GM19328 (cell line): ENCODE data around the gene TNS1.

Source experiments
- ATAC-seq: cut with Tn5 transposase; IDR thresholded peaks from one replicate; pipeline ENCODE4 v1.9.1; 2021; ENCODE audit warnings: mild to moderate bottlenecking, moderate library complexity; ENCODE audit not compliant: unreplicated experiment

Gene TNS1

DNA sequence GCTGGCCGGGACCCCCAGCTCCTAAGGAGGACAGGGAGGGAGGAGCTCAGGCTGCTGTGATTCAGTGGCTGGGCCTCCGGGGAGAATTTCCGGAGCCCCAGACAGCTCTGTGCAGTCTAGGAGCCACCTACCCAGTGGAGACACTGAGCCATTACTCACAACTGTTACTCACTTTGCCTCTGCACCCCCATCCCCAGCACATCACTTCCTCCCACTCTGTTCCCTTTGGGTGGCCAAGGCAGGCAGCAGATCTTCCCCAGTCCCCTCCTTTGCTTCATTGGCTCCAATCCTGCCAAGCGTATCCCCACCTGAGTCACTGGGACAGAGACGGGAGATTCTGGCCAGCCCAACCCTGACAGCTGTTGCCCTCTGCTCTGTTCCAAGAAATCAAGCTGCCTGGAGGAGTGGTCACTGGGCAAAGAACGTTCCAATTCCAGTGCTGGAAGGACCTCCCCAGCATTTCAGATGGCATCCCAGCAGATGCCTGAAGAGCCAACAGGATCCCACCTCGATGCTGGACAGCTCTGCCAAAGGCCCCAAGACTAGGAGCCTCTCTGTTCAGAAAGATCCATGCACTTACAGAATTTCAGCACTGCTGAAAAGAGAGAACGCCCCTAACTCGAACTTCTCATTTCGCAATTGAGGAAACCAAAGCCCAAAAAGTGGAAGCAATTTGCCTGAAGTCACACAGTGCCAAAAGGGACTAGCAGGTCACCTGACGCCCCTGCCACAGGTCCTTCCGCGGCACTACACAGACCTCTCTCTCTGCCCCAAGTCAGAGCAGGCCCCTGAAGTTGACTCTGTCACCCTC is 68.3 kb downstream of the TNS1 start:
- no peak for ATAC-seq

DNA sequence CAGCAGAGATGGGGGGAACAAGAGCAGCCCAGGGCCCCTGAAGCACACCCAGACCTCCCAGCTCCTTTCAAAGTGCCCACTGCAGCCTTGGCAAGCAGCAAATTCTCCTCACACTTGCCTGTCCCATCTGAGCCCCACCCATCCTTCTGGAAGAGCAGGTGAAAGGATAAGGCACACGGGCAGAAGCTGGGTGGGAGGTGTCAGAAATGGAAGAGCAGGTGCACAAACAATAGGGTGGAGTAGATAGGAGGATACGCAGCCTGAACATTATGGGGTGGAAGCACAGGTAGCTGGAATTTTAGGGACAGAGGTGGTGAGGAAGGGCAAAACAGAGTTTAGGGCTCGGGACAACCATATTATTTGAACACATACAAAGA is 69.2 kb downstream of the TNS1 start:
- ATAC-seq, result no peak

DNA sequence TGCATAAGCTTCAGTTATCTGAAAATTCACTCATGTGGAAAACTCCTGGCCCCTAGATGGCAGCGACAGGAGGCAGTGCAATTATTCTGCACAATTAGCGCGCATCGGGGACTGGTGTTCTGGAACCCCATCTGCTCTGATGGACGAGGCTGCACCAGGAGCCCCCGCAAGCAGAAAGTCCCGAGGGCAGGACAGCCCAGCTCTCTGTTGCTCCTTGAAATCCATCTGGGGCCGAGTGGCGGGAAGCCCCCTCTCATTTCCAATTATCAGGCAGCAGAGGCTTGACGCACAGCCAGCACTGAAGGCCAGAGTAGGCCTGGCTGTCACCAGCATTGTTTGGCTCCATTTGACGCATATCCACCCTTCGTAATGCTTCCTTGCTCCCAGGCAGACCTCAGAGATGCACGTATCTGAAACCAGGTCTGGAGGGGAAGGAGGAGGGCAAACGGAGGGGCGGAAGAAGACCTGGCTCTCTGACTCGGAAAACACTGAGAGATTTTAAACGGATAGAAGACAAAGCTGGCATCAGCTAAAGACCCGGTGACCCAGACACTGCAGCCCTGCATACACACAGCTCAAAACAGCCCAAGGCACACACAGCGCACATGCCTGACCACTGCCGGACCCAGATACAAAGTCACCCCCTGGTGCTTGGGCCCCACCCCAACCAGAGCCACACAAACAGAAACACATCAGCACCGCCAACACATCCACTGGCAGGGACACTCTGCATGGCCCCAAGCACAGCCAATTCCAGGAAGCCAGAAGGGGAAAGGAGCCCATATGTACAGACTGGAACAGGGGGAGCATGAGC is 69.8 kb downstream of the TNS1 start:
- no peak for ATAC-seq

DNA sequence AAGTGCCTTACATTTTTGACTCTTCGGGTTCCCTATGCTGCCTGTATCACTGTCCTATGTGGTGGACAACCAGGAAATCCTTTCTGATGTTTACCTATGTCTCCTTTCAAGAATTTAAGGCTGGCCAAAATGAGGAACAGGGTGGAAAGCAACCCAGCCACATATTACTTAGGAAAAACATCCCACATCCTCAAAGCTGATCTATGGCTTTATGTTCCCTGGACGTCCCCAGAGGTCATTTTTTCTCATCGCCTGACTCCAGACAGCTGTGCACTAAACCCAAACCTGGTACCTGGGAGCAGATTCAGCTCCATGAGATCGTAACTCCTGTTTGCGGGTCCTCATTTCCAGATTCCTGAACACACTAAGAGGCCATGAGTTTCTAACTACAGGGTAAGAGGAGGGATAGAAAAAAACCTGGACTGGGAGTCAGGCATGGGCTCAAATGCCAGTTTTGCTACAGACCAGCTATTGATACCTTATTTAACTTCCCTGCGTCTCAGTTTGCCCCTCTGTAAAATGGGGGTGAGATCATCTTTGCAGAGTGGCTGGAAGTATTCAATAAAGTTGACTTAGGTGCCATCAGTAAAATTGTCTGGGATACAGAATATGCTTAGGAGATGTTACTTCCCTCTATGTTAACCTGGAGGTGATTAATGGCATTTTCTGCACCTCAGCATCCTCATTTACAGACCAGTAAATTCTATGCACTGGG is 70.8 kb downstream of the TNS1 start:
- no peak for ATAC-seq

DNA sequence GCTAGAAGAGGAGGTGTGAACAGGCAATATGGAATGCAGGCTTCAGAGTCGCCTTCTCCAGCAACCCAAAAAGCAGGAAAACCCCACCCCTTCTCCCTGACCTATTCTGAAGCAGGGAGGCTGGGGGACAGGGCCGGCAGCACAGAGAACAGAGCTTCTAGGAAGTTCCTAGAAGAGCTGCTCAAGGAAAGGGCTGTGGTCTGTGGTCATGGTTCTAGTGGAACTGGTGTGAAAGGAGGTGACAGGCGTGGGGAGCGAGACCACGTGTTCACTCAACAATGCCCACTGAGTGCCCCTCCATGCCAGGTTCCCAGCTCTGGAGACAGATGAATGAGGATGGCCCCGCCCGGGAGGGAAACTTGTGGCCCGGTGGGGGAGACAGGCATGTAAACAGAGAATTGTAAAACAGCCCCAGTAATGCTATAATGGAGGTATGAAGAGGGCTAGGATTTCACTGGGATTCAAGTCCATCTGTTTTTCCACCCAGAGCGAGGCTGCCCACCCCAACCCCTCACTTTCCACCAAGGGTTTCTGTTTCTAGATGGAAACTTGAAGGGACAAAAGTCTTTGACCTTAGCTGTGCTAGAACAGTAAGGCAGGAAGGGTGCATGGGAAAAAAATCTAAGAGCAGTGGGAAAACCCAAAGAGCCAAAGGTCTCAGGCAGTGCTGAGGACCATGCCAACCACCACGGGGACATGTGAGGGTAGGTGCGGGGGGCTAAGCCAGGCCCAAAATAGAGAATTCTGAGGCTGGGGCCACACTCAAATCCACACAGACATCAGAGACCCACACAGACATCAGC is 71.8 kb downstream of the TNS1 start:
- no peak for ATAC-seq

DNA sequence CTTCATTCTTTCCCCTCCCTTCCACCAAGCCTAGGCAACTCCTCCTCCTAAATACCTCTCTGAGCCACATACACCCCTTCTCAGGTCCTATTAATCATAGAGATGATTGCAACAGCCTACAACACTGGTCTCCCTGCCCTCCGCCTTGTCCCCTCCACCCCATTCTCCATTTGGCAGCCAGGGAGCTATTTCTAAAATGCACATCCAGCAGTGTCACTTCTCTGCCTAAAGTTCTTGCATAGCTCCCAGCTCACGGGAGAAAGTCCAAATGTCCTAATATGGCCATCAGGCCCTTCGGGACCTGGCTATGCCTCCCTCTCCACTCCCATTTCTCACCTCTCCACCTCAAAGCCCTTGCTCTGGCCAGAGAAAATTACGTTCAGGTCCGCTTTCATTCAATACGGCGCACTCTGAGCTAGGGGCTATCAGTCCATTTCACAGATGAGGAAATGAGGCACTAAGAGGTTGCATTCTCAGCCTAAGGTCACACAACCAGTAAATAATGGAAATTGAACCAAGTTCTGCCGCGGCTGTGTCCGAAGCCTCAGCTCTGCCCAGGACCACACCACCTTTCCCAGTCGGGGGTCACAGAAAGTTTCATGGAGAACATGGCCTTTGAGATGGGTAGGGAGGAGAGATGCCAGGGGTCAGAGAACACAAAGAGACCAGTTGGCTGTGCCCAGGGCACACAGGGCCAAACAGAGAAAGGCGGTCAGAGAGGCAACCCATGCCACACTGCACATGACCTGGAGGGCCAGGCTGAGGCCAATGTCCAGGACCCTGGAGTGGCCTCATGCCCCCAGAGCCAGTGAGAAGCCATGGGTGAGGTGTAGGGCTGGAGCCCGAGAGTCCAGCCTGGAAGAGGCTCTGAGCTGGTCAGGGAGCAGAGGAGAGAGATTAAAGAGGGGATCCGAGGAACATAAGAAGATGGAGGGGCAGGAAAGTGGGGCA is 72.8 kb downstream of the TNS1 start:
- no peak for ATAC-seq

DNA sequence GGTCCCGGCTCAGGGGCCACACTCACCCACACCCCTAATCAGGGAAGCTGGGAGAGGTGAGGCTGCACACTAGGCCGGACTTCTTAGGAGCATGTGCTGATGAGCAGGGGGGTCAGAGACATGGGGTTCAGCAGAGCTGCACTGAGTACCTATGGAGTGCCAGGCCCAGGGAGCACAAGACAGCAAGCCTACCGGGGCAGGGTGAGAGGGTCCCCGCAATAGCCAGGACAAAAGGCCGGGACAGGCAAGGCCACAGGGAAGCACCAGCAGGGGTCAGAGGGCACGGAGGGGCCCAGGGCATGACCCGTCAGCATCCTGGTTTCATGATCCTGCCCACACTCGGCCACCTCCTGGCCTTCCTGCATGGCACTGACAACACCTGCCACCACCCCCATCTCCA is 73.5 kb downstream of the TNS1 start:
- ATAC-seq, result no peak

DNA sequence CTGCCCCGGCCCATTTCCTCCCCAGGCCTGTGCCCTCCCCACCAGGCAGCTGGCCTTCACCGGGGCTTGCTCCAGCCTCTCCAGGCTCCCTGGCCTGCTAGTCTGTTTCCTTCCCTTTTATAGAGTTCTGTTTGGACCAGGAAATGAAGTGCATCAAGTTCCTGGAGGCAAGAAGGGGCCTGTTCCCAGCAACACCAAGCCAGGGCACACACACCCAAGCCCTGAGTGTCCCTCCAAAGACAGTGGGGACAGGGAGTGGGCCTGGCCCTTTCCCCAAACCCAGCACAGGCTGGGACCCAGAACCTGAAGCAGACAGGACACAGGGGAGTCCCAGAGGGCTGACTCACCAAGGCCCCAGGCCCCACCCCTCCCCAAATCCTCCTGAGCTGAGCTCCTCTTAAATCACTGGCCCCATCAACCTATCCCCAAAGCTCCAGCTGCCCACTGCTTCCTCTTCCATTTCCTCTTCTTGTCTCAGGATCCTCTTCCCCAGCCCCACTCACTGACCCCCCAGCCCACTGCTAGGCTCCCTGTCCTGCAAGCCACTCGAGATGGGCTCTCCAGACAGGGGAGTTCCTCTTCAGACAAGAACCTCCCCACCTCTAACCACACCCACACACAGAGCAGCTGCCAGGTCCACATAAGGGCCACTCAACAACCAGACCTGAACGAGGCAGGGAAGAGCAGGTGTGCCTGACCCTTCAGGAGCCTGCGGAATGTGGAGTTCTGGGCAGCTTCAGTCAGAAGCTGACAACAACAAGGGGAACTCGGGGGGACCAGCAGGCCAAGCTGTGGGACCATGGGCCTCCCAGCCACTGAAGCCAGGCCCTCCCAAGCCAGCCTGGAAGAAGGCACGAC is 74.2 kb downstream of the TNS1 start:
- no peak for ATAC-seq

DNA sequence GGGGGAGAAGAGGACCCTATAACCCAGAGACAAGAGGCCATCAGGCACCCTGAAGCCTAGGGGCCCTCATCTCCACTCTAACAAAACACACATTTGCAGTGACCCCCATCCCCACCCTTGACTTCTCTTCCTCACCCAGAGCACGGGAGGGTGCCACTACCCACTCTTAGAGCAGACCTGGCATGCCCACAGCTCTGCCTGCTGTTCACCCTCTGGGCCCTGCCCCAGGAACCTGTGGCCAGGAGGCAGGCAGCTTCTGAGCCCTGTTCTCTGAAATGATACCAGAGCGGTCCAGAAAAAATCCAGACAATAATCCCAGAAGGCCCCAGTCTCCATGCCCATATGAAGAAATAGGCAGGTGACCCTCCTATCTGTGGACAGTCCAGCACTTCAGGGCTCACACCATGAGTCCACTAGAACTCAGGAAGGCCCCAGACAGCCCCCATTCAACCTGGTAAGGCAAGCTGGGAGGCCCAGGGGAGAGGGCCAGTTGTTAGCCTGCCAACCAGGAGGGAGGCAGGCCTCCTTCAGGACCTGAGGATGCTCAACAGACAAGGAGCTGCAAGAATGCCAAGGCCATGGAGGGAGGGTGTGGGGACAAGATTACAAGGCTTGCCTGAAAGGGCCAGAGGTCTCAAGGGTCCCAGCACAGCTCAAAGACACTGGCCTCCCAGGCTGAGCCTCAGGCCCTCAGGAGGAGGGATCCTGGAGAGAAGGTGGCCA is 75.0 kb downstream of the TNS1 start:
- ATAC-seq, result no peak

DNA sequence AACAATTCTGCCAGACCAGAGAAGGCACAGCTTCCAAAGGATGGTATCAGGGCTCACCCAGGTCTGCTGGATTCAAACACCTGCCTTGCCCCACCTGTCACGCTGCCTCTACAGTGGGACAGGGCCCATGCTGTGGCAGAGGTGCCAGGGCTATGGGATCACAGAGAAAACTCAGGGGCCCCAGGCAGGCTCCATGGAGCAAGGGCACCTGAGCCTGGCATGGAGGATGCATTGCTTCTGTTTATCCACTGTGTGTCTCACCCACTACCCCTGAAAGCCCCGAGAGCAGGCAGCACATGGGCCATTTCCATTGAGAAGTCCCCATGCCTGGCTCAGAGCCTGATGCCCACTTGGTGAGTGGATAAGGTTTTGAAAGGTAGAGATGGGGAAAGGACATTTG is 76.0 kb downstream of the TNS1 start:
- no peak for ATAC-seq

DNA sequence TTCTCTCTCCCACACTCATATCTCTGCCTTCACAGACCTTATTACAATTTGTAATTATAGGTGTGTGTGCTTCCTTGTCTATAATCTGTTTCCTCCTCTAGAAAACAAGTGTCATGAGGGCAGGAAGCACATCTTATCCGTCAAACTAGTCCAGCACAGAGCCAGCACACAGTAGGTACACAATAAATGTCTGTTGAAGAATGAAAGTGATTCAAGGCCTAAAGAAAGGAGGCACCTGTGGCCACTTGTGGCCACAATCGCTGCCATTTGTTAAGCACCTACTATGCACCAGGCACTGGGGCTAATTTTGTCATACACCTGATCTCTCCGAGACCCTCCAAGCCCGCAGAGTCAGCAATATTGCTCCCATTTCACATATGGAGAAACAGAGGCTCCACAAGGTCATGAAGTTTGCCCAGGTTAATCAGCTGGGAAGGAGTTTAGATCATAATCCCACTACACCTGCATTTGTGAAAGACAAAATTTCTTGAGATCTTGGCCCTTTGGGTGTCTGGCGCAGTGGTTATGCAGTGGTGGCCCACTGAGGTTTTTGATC is 78.4 kb downstream of the TNS1 start:
- ATAC-seq, result no peak

DNA sequence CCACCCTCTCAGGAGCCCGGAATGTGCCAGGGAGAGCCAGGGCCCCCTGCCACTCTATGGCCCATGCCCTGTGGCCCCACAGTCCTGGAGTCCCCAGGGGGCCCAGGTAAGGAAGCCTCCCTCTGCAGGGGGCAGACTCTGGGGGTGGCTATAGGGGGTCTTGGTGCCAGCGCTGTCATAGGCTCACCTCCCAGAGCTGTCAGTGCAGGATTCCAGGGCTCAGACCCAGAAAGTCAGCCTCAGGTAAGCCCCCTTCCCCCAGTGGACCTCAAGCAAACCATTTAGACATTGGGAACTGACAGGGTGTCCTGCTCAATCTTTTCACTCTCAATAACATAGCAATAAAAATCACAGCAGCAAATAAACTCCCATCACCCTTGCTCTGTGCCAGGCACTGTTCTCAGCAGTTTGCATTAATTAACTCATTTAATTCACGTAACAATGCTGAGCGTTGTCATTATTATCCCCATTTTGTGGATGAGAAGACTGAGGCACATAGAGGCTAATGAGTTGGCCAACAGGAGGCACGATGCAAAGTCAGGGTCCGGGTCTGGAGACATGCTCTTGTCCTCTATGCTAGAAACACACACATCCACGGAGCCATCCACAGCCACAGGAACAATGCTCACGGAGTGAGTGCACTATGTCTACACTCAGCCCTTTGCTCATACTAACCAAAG is 79.6 kb downstream of the TNS1 start:
- ATAC-seq, result no peak

DNA sequence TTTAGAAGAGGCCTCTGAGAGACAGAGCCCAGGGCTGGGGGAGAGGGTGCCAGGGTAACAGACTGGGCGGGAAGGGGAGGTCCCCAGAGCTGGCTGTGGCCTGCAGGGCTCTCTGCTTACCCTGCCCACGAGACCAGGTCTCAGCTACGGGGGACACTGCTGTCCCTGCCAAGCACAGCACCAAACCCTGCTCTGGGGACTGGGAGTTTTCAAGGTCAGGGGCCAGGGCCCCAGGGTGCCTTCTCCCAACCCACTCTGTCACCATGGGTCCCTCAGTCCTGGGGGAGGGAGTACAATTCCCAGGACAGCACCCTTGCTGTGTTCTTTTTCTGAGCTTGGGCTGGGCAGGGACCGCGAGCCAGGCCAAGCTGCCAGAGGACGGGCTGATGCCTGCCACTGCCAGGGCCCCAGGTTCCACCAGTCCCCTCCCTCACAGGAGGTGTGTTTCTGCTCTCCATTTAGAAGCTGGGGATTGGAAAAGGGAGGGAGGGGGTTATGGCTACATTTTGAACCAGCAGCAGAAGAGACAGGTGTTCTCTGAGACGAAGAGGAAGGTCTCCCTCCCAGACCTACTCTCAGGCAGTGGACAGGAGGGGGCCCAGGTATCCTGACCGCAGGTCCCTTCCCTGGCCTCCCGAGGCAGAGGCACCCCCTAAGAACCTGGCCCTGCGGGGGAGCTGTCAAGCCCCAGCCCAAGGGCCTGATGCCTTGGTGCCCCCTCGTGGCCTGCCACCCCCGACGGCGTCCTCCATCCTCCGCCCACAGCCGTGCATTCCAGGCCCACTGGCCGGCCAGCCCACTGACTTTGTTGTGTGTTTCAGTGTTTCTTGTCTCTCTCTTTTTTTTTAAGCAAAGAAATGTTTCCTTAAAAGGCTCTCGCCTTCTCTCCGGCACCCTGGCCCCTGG is 80.4 kb downstream of the TNS1 start:
- no peak for ATAC-seq

DNA sequence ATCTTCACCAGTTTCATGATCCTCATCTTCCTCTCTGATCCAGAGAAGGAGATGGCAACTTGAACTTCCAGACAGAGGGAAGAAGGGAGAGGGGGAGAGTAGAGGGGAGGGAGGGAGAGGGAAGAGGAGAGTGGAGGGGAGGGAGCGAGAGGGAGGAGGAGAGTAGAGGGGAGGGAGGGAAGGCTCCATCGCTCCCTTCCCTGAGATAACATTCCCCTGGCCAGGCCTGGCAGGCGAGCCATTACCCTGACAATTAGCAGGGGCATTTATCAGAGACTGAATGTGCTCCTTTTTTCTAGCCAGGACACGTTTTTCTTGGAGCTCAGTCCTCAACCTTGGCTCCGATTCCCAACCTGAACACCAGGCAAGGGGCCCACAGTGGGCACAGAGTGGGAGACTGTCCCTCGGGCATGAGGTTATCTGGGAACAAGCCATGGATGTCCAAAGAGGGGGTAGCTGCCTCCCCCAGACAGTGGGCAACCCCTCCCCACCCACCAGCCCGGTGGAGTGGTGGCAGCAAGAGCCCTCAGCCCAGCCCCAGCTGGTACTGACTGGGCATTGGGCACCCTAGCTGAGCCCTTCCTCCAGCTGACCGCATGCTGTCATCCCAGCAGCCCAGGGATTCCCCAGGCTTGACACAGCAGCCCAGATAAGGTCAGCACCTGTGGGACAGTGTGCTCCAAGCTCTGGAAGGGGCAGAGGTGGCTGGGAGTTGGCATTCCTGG is 81.8 kb downstream of the TNS1 start:
- no peak for ATAC-seq

DNA sequence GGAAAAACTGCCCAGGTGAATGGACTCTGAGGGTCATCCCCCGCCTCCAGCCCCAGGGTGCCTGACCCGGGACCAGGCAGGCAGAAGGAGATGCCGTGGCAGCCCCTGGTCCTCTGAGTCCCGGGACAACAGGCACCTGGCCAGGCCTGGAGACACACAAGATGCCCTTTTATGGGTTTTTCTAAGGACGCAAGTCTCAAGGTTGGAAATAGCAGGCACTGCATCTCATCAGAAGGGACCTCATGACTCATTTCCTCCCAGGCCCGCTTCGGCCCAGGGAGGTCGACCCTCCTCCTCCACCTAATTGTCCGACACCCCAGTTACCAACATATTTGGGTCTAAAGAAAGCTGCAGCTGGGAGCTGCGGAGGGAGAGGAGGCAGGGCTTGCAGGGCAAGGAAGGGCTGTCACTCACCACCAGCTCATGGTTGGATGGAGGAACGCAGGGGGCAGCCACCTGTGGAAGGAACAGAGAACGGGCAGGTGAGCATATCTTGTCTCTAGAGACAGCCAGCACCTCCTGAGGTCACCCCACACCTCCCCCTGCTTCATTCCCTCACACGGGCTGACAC is 82.9 kb downstream of the TNS1 start:
- no peak for ATAC-seq
